Lung (tissue), 12 donors: ENCODE measurements around the gene DNAJA4. TPM values are rescaled to one million over a fixed set of nuclear protein-coding genes. Genes with fewer than 3 reads are reported as not detected.

ENCODE experiments used
- ATAC-seq: fragments of 200-7000 bp; cut with Tn5 transposase; one replicate; pipeline ENCODE4 v1.9.1; 2020; ENCODE audit warnings: moderate number of reproducible peaks; ENCODE audit not compliant: insufficient read depth, low FRiP score
- DNase-seq, 3 donors: peaks; one replicate each; pipeline ENCODE4 v3.0.0-alpha.2; 2013 to 2017
- H3K27ac ChIP-seq, 2 donors: one replicate each; pipeline ENCODE4 v1.5.1; 2013; ENCODE audit warnings: mild to moderate bottlenecking in 2 of 2, moderate library complexity in 2 of 2, control low read depth in 1 of 2, inconsistent platforms in 1 of 2, low read depth in 1 of 2, low read length in 1 of 2
- H3K27me3 ChIP-seq, 3 donors: one replicate each; pipeline ENCODE4 v1.5.1; 2013; ENCODE audit warnings: low read length in 2 of 3; ENCODE audit not compliant: control insufficient read depth in 3 of 3, insufficient read depth in 3 of 3
- H3K36me3 ChIP-seq, 4 donors: one replicate each; pipeline ENCODE4 v1.5.1; 2013; ENCODE audit warnings: low read length in 4 of 4, mild to moderate bottlenecking in 1 of 4, moderate library complexity in 1 of 4; ENCODE audit not compliant: control insufficient read depth in 4 of 4, insufficient read depth in 4 of 4
- H3K4me1 ChIP-seq, 5 donors: one replicate each; pipeline ENCODE4 v1.5.1; 2013; ENCODE audit warnings: low read length in 5 of 5, mild to moderate bottlenecking in 2 of 5, moderate library complexity in 1 of 5; ENCODE audit not compliant: control insufficient read depth in 5 of 5, insufficient read depth in 5 of 5
- H3K4me3 ChIP-seq: one replicate; pipeline ENCODE4 v1.5.1; 2013; ENCODE audit warnings: mild to moderate bottlenecking, control low read depth, moderate library complexity
- H3K9ac ChIP-seq, 2 donors: one replicate each; pipeline ENCODE4 v1.5.1; 2013; ENCODE audit warnings: low read length in 2 of 2, control low read depth in 1 of 2; ENCODE audit not compliant: insufficient read depth in 1 of 2
- H3K9me3 ChIP-seq, 4 donors: one replicate each; pipeline ENCODE4 v1.5.1; 2013; ENCODE audit warnings: low read length in 3 of 4, mild to moderate bottlenecking in 1 of 4, moderate library complexity in 1 of 4; ENCODE audit not compliant: control insufficient read depth in 4 of 4, insufficient read depth in 3 of 4
- CTCF ChIP-seq: IDR thresholded peaks from 2 replicates; pipeline ENCODE4 v1.5.1; 2012; ENCODE audit warnings: mild to moderate bottlenecking; ENCODE audit errors: control extremely low read depth, extremely low read depth
- WGBS, 2 donors: extraction: QIAGEN DNeasy Blood & Tissue Kit; methylation state at CpG; one replicate each; pipeline ENCODE4 v1.1.7; 2013; 5-methylcytosine and 5-hydroxymethylcytosine counted together
- polyA plus RNA-seq, 2 donors: library from polyadenylated mRNA; stranded (reverse); fragments of 200-250 nt; gene quantifications; one replicate each; pipeline ENCODE4 v1.2.1, GENCODE V29; 2013
- total RNA-seq, 2 donors: library from RNA; depleted of rRNA in 1 of 2; stranded (reverse); fragments of >200 nt in 1 of 2; gene quantifications; one replicate each; pipeline ENCODE4 v1.2.1, GENCODE V29; 2014 to 2021
- donor health status: control.
- donor health status: control.
- donor health status: Bipolar disorder and iron deficiency.
- donor health status: healthy.
- donor health status: DM: yes; HTN: yes; CAD: no.

Gene DNAJA4
- total and polyA plus RNA-seq, 4 donors = 19.3 to 74.6 (median 33.9) TPM

- no peak overlapping the region for H3K4me3 ChIP-seq
- DNase-seq = no peak
- no peaks in the 10 kb centered on the region for H3K27me3 ChIP-seq
- no peak overlapping the region for H3K9ac ChIP-seq
- WGBS, 2 donors = 86 to 97% methylated on average over 7 of the region's 7 CpGs
- ATAC-seq = no peak
- H3K9me3 ChIP-seq = no peaks in the 10 kb centered on the region
- no peak for TF ChIP-seq CTCF
- H3K36me3 ChIP-seq = no peaks in the 10 kb centered on the region
- no peak overlapping the region for H3K27ac ChIP-seq
- H3K4me1 ChIP-seq = peaks cover 0 to 9% (median 2%) of the 10 kb centered on the region in 5 donors
These were observed 996 bp upstream of the DNAJA4 start for GRCh38 chr15:78263351-78263781.

DNA sequence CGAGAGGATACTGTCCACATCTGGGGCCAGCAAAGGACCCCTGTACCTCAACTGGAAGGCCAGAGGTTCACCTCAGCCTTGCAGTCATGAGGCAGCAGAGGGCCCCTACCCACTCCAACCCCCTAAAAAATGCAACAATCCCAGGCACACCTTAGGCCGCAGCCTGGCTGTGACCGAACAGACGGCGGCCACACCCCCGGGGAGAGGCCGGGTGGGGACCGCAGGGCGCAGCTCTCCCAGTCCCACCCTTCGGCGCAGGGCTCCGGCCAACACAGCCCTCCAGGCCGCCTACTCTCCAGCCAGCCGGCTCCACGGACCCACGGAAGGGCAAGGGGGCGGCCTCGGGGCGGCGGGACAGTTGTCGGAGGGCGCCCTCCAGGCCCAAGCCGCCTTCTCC is 457 bp upstream of the DNAJA4 start:
- no peaks in the 10 kb centered on the region for H3K36me3 ChIP-seq
- H3K27me3 ChIP-seq = no peaks in the 10 kb centered on the region
- H3K4me1 ChIP-seq = peaks cover 0 to 9% (median 2%) of the 10 kb centered on the region in 5 donors
- WGBS, 2 donors = 83 to 92% methylated on average over 23 of the region's 23 CpGs
- H3K9me3 ChIP-seq = no peaks in the 10 kb centered on the region
- DNase-seq (no peak), ATAC-seq (no peak)
- H3K4me3 ChIP-seq = peak overlapping the region; percentile 65
- no peak overlapping the region for H3K9ac ChIP-seq
- no peak for TF ChIP-seq CTCF
- H3K27ac ChIP-seq = peak overlapping the region; percentile 54 to 97

DNA sequence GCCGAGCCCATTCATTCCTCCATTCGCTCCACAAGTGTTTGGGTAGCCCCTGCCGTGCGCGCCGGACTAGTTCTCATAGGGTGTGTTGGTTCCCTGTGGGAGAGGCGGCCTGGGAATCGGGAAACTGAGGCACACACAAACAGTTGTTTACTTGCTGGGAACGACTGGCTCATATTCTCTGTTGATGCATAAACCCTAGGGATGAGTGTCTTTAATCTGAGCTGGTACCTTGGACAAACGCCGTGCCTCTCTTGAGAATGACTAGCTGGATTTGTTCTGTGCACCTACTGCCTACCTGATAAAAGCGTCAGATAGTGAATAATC is 737 bp downstream of the DNAJA4 start:
- no peak for DNase-seq
- peak overlapping the region in 1 of 2 donors; percentile 97 for H3K27ac ChIP-seq
- 40 to 56% methylated on average over 12 of the region's 12 CpGs for WGBS, 2 donors

More for the DNA sequence above, 737 bp downstream of the DNAJA4 start:
- no peaks in the 10 kb centered on the region for H3K36me3 ChIP-seq
- no peak for TF ChIP-seq CTCF
- ATAC-seq = no peak
- peaks cover 0 to 9% (median 2%) of the 10 kb centered on the region in 5 donors for H3K4me1 ChIP-seq
- peak overlapping the region; percentile 65 for H3K4me3 ChIP-seq
- no peaks in the 10 kb centered on the region for H3K9me3 ChIP-seq
- H3K9ac ChIP-seq = no peak overlapping the region
- H3K27me3 ChIP-seq = no peaks in the 10 kb centered on the region
